Sigmoid colon (tissue), 7 donors: ENCODE results near the gene CEACAM6. TPM values are rescaled to one million over a fixed set of nuclear protein-coding genes. Genes with fewer than 3 reads are reported as not detected.
A peak's percentile ranks its signal among the peaks of the same experiment; 100 is the strongest.

ENCODE experiments used
- DNase-seq: peaks from one replicate; pipeline ENCODE4 v3.0.0-alpha.2; 2019
- H3K27ac ChIP-seq, 4 donors: fragments of 200-600 bp; sonication (generic); one replicate each; pipeline ENCODE4 v1.5.1; 2016 to 2019; ENCODE audit warnings: mild to moderate bottlenecking in 1 of 4
- H3K27me3 ChIP-seq, 3 donors: fragments of 200-600 bp; sonication (generic); one replicate each; pipeline ENCODE4 v1.5.1; 2019; ENCODE audit warnings: mild to moderate bottlenecking in 1 of 3
- H3K36me3 ChIP-seq, 4 donors: fragments of 200-600 bp; sonication (generic); one replicate each; pipeline ENCODE4 v1.5.1; 2016 to 2019
- H3K4me1 ChIP-seq, 4 donors: fragments of 200-600 bp; sonication (generic); one replicate each; pipeline ENCODE4 v1.5.1; 2017 to 2019
- H3K4me3 ChIP-seq, 4 donors: fragments of 200-600 bp; sonication (generic); one replicate each; pipeline ENCODE4 v1.5.1; 2017 to 2019; ENCODE audit warnings: mild to moderate bottlenecking in 2 of 4, moderate library complexity in 1 of 4
- H3K9me3 ChIP-seq, 4 donors: fragments of 200-600 bp in 3 of 4; sonication (generic) in 3 of 4; one replicate each; pipeline versions ENCODE4 v1.5.1 to v1.6.1; 2013 to 2019
- CTCF ChIP-seq, 4 experiments: fragments of 450-650 bp in 3 of 4; fragments of 200-600 bp in 1 of 4; IDR thresholded peaks; one replicate each; pipeline ENCODE4 v1.5.1; 2016 to 2019; ENCODE audit warnings: antibody characterized with exemption in 4 of 4, mild to moderate bottlenecking in 3 of 4, moderate library complexity in 2 of 4
- EP300 ChIP-seq, 4 donors: sonication (generic); formaldehyde crosslinking; IDR thresholded peaks; one replicate each; pipeline ENCODE4 v1.6.1; 2017; ENCODE audit warnings: antibody characterized with exemption in 4 of 4
- POLR2A ChIP-seq, 2 donors: fragments of 450-650 bp; IDR thresholded peaks; one replicate each; pipeline ENCODE4 v1.6.1; 2016; ENCODE audit warnings: antibody characterized with exemption in 2 of 2, mild to moderate bottlenecking in 2 of 2, moderate library complexity in 2 of 2
- POLR2AphosphoS5 ChIP-seq, 4 donors: sonication (generic); formaldehyde crosslinking; IDR thresholded peaks; one replicate each; pipeline ENCODE4 v1.6.1; 2017; ENCODE audit warnings: antibody characterized with exemption in 4 of 4
- WGBS, 2 donors: extraction: QIAGEN DNeasy Blood & Tissue Kit; methylation state at CpG; one replicate each; pipeline ENCODE4 v1.1.7; 2013; 5-methylcytosine and 5-hydroxymethylcytosine counted together
- intact Hi-C: fragments of 100-400 bp; cut with DNase I; formaldehyde crosslinking; loops from one replicate; pipeline ENCODE4 v1.15.1; 2023
- polyA plus RNA-seq, 3 donors: library from polyadenylated mRNA; stranded (reverse); fragments of 200-250 nt; gene quantifications; one replicate each; pipeline ENCODE4 v1.2.3, GENCODE V29; 2013
- total RNA-seq, 4 donors: library from RNA; depleted of rRNA; stranded (reverse); fragments of >200 nt; gene quantifications; one replicate each; pipeline ENCODE4 v1.1.0, GENCODE V29; 2016
- donor health status: healthy with polysubstance abuse.
- donor health status: Bipolar disorder and iron deficiency.
- donor health status: healthy.

CEACAM6 gene
- total and polyA plus RNA-seq, 7 donors, result 0.27 to 516 (median 18.1) TPM; not detected in 1

DNA sequence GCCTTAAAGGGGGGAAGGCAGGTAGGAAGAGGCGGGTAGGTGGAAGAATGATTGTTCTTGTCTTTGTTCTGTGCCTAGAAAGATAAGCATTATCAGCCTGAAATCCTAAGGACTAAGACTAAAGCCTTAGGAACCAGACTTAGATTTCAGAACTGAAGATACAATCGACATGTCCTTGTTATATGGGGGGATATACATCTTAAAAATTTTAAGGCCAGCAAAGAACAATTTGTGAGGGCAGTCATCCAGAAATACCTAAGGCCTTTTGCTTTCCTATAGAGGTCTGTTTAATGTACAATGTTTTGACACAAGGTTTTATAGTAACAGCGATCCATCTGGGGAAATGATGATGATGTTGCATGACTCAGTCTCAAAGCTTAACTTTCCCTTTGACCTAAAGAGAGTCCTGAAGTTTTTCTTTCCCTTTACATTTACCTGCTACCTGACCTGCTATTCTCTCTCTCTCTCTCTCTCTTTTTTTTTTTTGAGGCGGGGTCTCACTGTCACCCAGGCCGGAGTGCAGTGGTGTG lies 20.2 kb upstream of the CEACAM6 start:
- Histone ChIP-seq H3K4me1 (no peaks in the 10 kb centered on the region), H3K4me3 (no peak overlapping the region), H3K36me3 (no peaks in the 10 kb centered on the region), H3K27me3 (peaks cover 0 to 11% (median 0%) of the 10 kb centered on the region in 3 donors), H3K27ac (peak overlapping the region in 1 of 4 donors; percentile 2), H3K9me3 (no peaks in the 10 kb centered on the region)
- intact Hi-C loops, result no loop called here
- 15 to 62% methylated on average over 5 of the region's 5 CpGs for WGBS, 2 donors
- DNase-seq, result no peak
- TF ChIP-seq POLR2AphosphoS5 (IDR thresholded peaks at IDR 0.05) (no peak), EP300 (IDR thresholded peaks at IDR 0.05) (no peak), POLR2A (IDR thresholded peaks at IDR 0.05) (no peak), CTCF (IDR thresholded peaks at IDR 0.05) (no peak)

- Histone ChIP-seq H3K4me3 (no peak overlapping the region), H3K27me3 (peaks cover 0 to 4% (median 0%) of the 10 kb centered on the region in 3 donors), H3K4me1 (no peaks in the 10 kb centered on the region), H3K27ac (no peak overlapping the region), H3K9me3 (no peaks in the 10 kb centered on the region), H3K36me3 (no peaks in the 10 kb centered on the region)
- DNase-seq, result no peak
- TF ChIP-seq CTCF (IDR thresholded peaks at IDR 0.05), result no peak
- TF ChIP-seq POLR2A (IDR thresholded peaks at IDR 0.05), result no peak
- TF ChIP-seq POLR2AphosphoS5 (IDR thresholded peaks at IDR 0.05), result no peak
- no peak for TF ChIP-seq EP300 (IDR thresholded peaks at IDR 0.05)
- WGBS, 2 donors, result 35 to 59% methylated on average over 3 of the region's 3 CpGs
- intact Hi-C loops, result no loop called here
Measured at GRCh38 chr19:41739361-41739760, 16.0 kb upstream of the CEACAM6 start.

- Histone ChIP-seq H3K4me3 (no peak overlapping the region), H3K4me1 (no peaks in the 10 kb centered on the region), H3K27me3 (peaks cover 0 to 11% (median 0%) of the 10 kb centered on the region in 3 donors), H3K27ac (no peak overlapping the region), H3K36me3 (no peaks in the 10 kb centered on the region), H3K9me3 (no peaks in the 10 kb centered on the region)
- TF ChIP-seq EP300 (IDR thresholded peaks at IDR 0.05) (no peak), CTCF (IDR thresholded peaks at IDR 0.05) (no peak), POLR2AphosphoS5 (IDR thresholded peaks at IDR 0.05) (no peak), POLR2A (IDR thresholded peaks at IDR 0.05) (no peak)
- 60 to 64% methylated on average over 5 of the region's 5 CpGs for WGBS, 2 donors
- intact Hi-C loops, result no loop called here
- DNase-seq, result no peak
Measured at GRCh38 chr19:41740415-41741243, 14.7 kb upstream of the CEACAM6 start.

GRCh38 chr19:41741244-41741554 lies 14.1 kb upstream of the CEACAM6 start:
- intact Hi-C loops, result no loop called here
- Histone ChIP-seq H3K27me3 (peaks cover 0 to 12% (median 0%) of the 10 kb centered on the region in 3 donors), H3K4me3 (no peak overlapping the region), H3K36me3 (no peaks in the 10 kb centered on the region), H3K27ac (no peak overlapping the region), H3K4me1 (no peaks in the 10 kb centered on the region), H3K9me3 (no peaks in the 10 kb centered on the region)
- 49 to 76% methylated on average over 2 of the region's 2 CpGs for WGBS, 2 donors
- TF ChIP-seq POLR2A (IDR thresholded peaks at IDR 0.05), result no peak
- TF ChIP-seq POLR2AphosphoS5 (IDR thresholded peaks at IDR 0.05), result no peak
- no peak for TF ChIP-seq EP300 (IDR thresholded peaks at IDR 0.05)
- TF ChIP-seq CTCF (IDR thresholded peaks at IDR 0.05), result no peak
- DNase-seq, result no peak
